Liver (tissue), 9 donors: ENCODE results near the gene PES1. TPM values are rescaled to one million over a fixed set of nuclear protein-coding genes. Genes with fewer than 3 reads are reported as not detected.
"Not testable (repeated sequence)": the region's sequence is repeated elsewhere in the genome, so short reads cannot be mapped to it uniquely, and the experiment has no call there.

Source experiments
- DNase-seq: peaks from one replicate; pipeline ENCODE4 v3.0.0-alpha.2; 2017; ENCODE audit warnings: low spot score
- H3K27ac ChIP-seq, 2 donors: one replicate each; pipeline ENCODE4 v1.7.0; 2013; ENCODE audit warnings: inconsistent platforms in 2 of 2, low read length in 2 of 2, control low read depth in 1 of 2, low read depth in 1 of 2, mild to moderate bottlenecking in 1 of 2
- H3K27me3 ChIP-seq, 4 donors: one replicate each; pipeline versions ENCODE4 v1.6.1 to v1.7.0; 2013; ENCODE audit warnings: low read length in 3 of 4, inconsistent platforms in 1 of 4, mild to moderate bottlenecking in 1 of 4, moderate library complexity in 1 of 4; ENCODE audit not compliant: control insufficient read depth in 4 of 4, insufficient read depth in 4 of 4
- H3K36me3 ChIP-seq, 4 donors: one replicate each; pipeline versions ENCODE4 v1.6.1 to v1.7.0; 2013; ENCODE audit warnings: low read length in 3 of 4, mild to moderate bottlenecking in 3 of 4, low read depth in 1 of 4, moderate library complexity in 1 of 4; ENCODE audit not compliant: control insufficient read depth in 4 of 4, insufficient read depth in 3 of 4
- H3K4me1 ChIP-seq, 4 donors: one replicate each; pipeline versions ENCODE4 v1.6.1 to v1.7.0; 2013; ENCODE audit warnings: low read length in 3 of 4, mild to moderate bottlenecking in 3 of 4, moderate library complexity in 1 of 4; ENCODE audit not compliant: control insufficient read depth in 4 of 4, insufficient read depth in 4 of 4
- H3K4me3 ChIP-seq, 3 donors: one replicate each; pipeline versions ENCODE4 v1.6.1 to v1.7.0; 2013; ENCODE audit warnings: low read length in 3 of 3, control low read depth in 1 of 3, low read depth in 1 of 3, mild to moderate bottlenecking in 1 of 3
- H3K9ac ChIP-seq, 2 donors: one replicate each; pipeline ENCODE4 v1.7.0; 2013; ENCODE audit warnings: low read length in 2 of 2, mild to moderate bottlenecking in 2 of 2, moderate library complexity in 2 of 2, control low read depth in 1 of 2, low read depth in 1 of 2
- H3K9me3 ChIP-seq, 4 donors: one replicate each; pipeline versions ENCODE4 v1.6.1 to v1.7.0; 2013; ENCODE audit warnings: low read length in 3 of 4; ENCODE audit not compliant: control insufficient read depth in 4 of 4
- ATF3 ChIP-seq: IDR thresholded peaks from 2 replicates; pipeline ENCODE4 v1.6.1; 2016; ENCODE audit warnings: antibody characterized with exemption
- CTCF ChIP-seq: fragments of 150-350 bp; IDR thresholded peaks from 2 replicates; pipeline ENCODE4 v1.5.1; 2017; ENCODE audit warnings: improper control_type of control experiment, low read depth, low read length; ENCODE audit not compliant: missing input control
- EGR1 ChIP-seq, 2 donors: IDR thresholded peaks; 2 replicates each; pipeline ENCODE4 v1.6.1; 2016 to 2018; ENCODE audit warnings: antibody characterized with exemption in 2 of 2, low read depth in 2 of 2
- FOXA1 ChIP-seq: IDR thresholded peaks from 2 replicates; pipeline ENCODE4 v1.6.1; 2016; ENCODE audit warnings: antibody characterized with exemption
- FOXA2 ChIP-seq: IDR thresholded peaks from 2 replicates; pipeline ENCODE4 v1.6.1; 2016; ENCODE audit warnings: antibody characterized with exemption
- HNF4A ChIP-seq, 2 donors: conservative IDR thresholded peaks; 2 replicates each; pipeline ENCODE4 v1.6.1; 2016; ENCODE audit warnings: antibody characterized with exemption in 2 of 2, mild to moderate bottlenecking in 2 of 2
- HNF4G ChIP-seq: IDR thresholded peaks from 2 replicates; pipeline ENCODE4 v1.6.1; 2016; ENCODE audit warnings: antibody characterized with exemption
- JUND ChIP-seq, 2 donors: IDR thresholded peaks; 2 replicates each; pipeline ENCODE4 v1.6.1; 2016; ENCODE audit warnings: antibody characterized with exemption in 2 of 2
- MAX ChIP-seq: IDR thresholded peaks from 2 replicates; pipeline ENCODE4 v1.6.1; 2016; ENCODE audit warnings: antibody characterized with exemption
- NR2F2 ChIP-seq: IDR thresholded peaks from 2 replicates; pipeline ENCODE4 v1.6.1; 2016; ENCODE audit warnings: antibody characterized with exemption
- RAD21 ChIP-seq, 2 donors: IDR thresholded peaks; 2 replicates each; pipeline ENCODE4 v1.6.1; 2016; ENCODE audit warnings: antibody characterized with exemption in 2 of 2, mild to moderate bottlenecking in 2 of 2
- REST ChIP-seq: IDR thresholded peaks from 2 replicates; pipeline ENCODE4 v1.6.1; 2016; ENCODE audit warnings: antibody characterized with exemption, mild to moderate bottlenecking
- RXRA ChIP-seq, 2 donors: IDR thresholded peaks; 2 replicates each; pipeline ENCODE4 v1.6.1; 2017 to 2018; ENCODE audit warnings: antibody characterized with exemption in 2 of 2, mild to moderate bottlenecking in 1 of 2
- SP1 ChIP-seq: IDR thresholded peaks from 2 replicates; pipeline ENCODE4 v1.6.1; 2018; ENCODE audit warnings: antibody characterized with exemption, mild to moderate bottlenecking
- TAF1 ChIP-seq: conservative IDR thresholded peaks from 2 replicates; pipeline ENCODE4 v1.6.1; 2016; ENCODE audit warnings: antibody characterized with exemption, mild to moderate bottlenecking
- YY1 ChIP-seq: IDR thresholded peaks from 2 replicates; pipeline ENCODE4 v1.6.1; 2016; ENCODE audit warnings: antibody characterized with exemption, mild to moderate bottlenecking
- ZBTB33 ChIP-seq: IDR thresholded peaks from 2 replicates; pipeline ENCODE4 v1.6.1; 2016; ENCODE audit warnings: antibody characterized with exemption
- WGBS: extraction: QIAGEN DNeasy Blood & Tissue Kit; methylation state at CpG from one replicate; pipeline ENCODE4 v1.1.7; 2013; 5-methylcytosine and 5-hydroxymethylcytosine counted together
- polyA plus RNA-seq, 2 donors: library from polyadenylated mRNA; stranded (reverse) in 1 of 2; unstranded in 1 of 2; fragments of 200-250 nt in 1 of 2; fragments of >200 nt in 1 of 2; fragmentation: Nextera tagmentation in 1 of 2; extraction: Ambion mirVana in 1 of 2; gene quantifications; one replicate each; pipeline versions ENCODE4 v1.2.1 to v1.2.3, GENCODE V29; 2013 to 2015
- total RNA-seq, 2 donors: library from RNA; depleted of rRNA; stranded (reverse); fragments of >200 nt; gene quantifications; one replicate each; pipeline ENCODE4 v1.2.3, GENCODE V29; 2014
- donor health status: healthy.
- donor health status: healthy.
- donor health status: healthy.
- donor health status: healthy.
- donor health status: healthy.

The PES1 gene
- total and polyA plus RNA-seq, 4 donors: 20.0 to 33.1 (median 22.3) TPM

- WGBS: 89% methylated on average over 10 of the region's 10 CpGs
- Histone ChIP-seq H3K27ac (no peak overlapping the region), H3K27me3 (no peaks in the 10 kb centered on the region), H3K4me3 (no peak overlapping the region), H3K36me3 (no peaks in the 10 kb centered on the region), H3K4me1 (peaks cover 10 to 20% (median 16%) of the 10 kb centered on the region in 4 donors), H3K9ac (no peak overlapping the region), H3K9me3 (no peaks in the 10 kb centered on the region)
- TF ChIP-seq SP1: no peak
- TF ChIP-seq ZBTB33: no peak
- no peak for TF ChIP-seq RXRA (IDR thresholded peaks at IDR 0.05)
- no peak for TF ChIP-seq RAD21 (IDR thresholded peaks at IDR 0.05)
- no peak for TF ChIP-seq CTCF
- no peak for TF ChIP-seq ATF3
- TF ChIP-seq HNF4A (conservative IDR thresholded peaks at IDR 0.05): no peak
- no peak for TF ChIP-seq NR2F2
- TF ChIP-seq EGR1 (IDR thresholded peaks at IDR 0.05; ENCODE audit: low read depth in 2 of 2): no peak
- no peak for TF ChIP-seq HNF4G
- no peak for DNase-seq
Observed at GRCh38 chr22:30568137-30568805, 23.4 kb downstream of the PES1 start.

- DNase-seq, H3K27ac ChIP-seq: not testable (repeated sequence)
- 97% methylated on average over 6 of the region's 6 CpGs for WGBS
Observed at GRCh38 chr22:30567277-30567676, 24.4 kb downstream of the PES1 start.

GRCh38 chr22:30566125-30566524 is 25.6 kb downstream of the PES1 start:
- no peak overlapping the region for H3K27ac ChIP-seq
- no peaks in the 10 kb centered on the region for H3K27me3 ChIP-seq
- 47% methylated on average over 7 of the region's 7 CpGs for WGBS
- H3K36me3 ChIP-seq: no peaks in the 10 kb centered on the region
- H3K4me3 ChIP-seq: no peak overlapping the region
- peaks cover 0 to 2% (median 2%) of the 10 kb centered on the region in 4 donors for H3K4me1 ChIP-seq
- no peak overlapping the region for H3K9ac ChIP-seq
- no peak for DNase-seq
- H3K9me3 ChIP-seq: no peaks in the 10 kb centered on the region
- no peak for TF ChIP-seq NR2F2
- no peak for TF ChIP-seq FOXA1
- TF ChIP-seq MAX: no peak
- no peak for TF ChIP-seq REST
- TF ChIP-seq CTCF: no peak
- no peak for TF ChIP-seq EGR1 (IDR thresholded peaks at IDR 0.05; ENCODE audit: low read depth in 2 of 2)
- TF ChIP-seq SP1: peak; percentile 74
- TF ChIP-seq RXRA (IDR thresholded peaks at IDR 0.05): peak in 1 of 2 donors; percentile 29
- no peak for TF ChIP-seq ATF3
- TF ChIP-seq FOXA2: no peak
- TF ChIP-seq TAF1: no peak
- TF ChIP-seq RAD21 (IDR thresholded peaks at IDR 0.05): peak in 1 of 2 donors; percentile 25
- no peak for TF ChIP-seq YY1
- TF ChIP-seq JUND (IDR thresholded peaks at IDR 0.05): no peak

More at GRCh38 chr22:30567277-30567676, 24.4 kb downstream of the PES1 start:
- not testable (repeated sequence) for H3K36me3 ChIP-seq, H3K9me3 ChIP-seq, H3K27me3 ChIP-seq, H3K9ac ChIP-seq, H3K4me3 ChIP-seq
- H3K4me1 ChIP-seq: peaks cover 3 to 10% (median 6%) of the 10 kb centered on the region in 4 donors
